HG02970 (cell line): ENCODE measurements around the gene NBEA.

Source experiments
- ATAC-seq: cut with Tn5 transposase; IDR thresholded peaks from one replicate; pipeline ENCODE4 v1.9.1; 2021; ENCODE audit warnings: mild to moderate bottlenecking, moderate library complexity, moderate number of reproducible peaks; ENCODE audit not compliant: unreplicated experiment, low FRiP score

NBEA gene

DNA sequence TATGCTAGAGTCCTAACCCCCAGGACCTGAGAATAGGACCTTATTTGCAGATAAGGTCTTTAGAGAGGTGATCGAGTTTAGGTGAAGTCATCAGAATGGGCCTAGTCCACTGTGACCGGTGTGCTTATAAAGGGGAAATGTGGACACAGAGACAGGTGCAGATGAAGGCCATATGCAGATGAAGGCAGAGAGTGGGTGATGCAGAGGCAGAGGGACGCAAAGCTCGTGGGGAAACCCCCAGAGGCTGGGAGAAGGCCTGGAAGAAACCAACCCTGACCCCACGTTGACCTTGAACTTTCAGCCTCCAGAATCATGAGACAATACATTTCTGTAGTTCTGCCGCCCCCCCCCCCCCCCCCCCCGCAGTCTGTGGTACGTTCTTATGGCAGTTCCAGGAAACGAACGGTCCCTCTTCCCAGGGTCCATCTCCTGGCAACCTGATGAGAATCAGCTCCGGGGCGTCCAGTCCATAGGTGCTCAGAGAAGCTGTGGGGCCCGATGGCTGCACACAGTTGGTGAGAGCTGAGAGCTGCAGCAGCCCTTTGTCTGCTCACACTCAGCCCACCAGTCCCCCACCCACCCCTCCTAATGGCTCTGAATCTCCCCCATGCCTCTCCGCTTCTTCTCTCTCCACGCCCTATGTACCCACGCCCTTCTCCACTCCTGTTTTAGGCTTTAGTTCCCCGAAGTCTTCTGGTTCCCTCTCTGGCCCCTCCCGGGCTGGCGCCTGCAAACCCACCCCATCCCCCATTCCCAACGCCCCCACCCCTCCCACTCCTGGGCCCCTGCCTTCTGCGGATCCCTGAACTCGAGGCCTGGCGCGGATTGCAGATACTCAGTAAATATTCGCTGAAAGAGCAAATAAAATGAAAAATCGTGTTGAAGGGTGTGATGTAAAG is 752.7 kb downstream of the NBEA start:
- ATAC-seq, result no peak

DNA sequence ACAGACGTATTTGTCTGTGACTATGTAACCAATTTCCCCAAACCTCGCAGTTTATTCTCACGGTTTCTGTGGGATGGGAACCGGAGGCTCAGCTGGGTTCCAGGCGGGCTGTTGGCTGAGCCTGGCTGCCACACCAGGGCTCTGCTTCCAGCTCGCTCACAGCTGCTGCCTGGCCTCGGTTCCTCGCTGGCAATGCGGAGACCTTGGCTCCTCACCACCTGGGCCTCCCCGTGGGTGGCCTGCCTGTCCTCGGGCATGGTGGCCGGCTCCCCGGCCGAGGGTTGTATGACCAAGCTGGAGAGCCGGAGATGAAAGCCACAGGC is 753.3 kb downstream of the NBEA start:
- ATAC-seq, result no peak

DNA sequence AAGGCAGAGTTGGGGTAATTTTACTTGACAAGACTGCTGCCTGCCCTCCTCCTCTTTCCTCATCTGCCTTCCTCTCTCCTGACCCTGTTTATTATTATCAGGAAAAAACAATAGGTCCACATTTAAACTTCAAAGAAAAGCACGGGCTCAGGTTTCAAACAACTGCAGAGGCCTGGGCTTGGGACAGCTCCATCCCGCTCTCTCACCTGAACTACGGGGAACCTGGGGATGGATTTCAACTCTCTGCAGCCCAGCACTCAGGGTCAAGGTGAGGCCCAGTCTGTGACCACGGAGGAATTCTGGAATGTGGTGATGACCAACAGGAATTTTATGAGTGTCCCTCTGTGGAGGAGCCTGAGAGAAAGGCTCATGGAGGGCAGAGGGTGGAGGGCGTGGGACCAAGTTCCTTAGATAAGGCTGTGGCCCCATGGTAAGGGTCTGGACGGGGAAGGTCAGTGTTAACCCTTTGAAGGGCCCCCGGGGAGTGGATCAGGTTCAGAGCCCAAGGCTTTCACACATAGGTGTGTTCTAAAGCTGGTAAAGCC is 755.2 kb downstream of the NBEA start:
- ATAC-seq, result no peak

DNA sequence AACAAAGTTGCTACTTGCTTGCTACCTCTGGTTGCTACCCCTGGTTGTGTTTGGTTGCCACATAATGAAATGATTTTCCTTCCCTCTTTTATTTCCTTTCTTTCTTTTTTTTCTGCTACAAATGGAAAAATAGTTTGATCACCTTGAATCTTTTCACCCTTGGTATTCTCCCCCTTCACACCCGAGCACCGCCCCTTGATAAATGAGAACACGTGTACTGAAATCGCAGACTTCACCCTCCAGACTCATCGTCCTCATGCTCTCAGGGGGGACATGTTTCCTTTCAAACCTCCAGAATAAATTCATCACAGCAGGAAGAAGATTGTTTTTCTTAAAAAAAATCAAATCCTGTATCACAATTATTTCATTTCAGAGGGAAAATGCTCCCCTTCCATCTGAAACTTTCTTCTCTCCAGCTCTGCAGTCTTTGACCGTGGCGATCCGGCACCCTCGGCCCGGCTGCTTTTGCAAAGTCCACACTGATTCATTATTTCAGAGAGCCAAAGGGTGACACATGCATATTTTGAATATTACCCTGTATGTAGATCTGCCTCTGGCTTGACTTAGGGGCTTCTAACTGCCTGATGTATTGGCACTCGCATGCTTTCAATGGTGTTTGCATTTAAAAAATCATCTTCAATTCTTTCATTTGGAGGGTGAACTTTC is 757.0 kb downstream of the NBEA start:
- ATAC-seq, result no peak

DNA sequence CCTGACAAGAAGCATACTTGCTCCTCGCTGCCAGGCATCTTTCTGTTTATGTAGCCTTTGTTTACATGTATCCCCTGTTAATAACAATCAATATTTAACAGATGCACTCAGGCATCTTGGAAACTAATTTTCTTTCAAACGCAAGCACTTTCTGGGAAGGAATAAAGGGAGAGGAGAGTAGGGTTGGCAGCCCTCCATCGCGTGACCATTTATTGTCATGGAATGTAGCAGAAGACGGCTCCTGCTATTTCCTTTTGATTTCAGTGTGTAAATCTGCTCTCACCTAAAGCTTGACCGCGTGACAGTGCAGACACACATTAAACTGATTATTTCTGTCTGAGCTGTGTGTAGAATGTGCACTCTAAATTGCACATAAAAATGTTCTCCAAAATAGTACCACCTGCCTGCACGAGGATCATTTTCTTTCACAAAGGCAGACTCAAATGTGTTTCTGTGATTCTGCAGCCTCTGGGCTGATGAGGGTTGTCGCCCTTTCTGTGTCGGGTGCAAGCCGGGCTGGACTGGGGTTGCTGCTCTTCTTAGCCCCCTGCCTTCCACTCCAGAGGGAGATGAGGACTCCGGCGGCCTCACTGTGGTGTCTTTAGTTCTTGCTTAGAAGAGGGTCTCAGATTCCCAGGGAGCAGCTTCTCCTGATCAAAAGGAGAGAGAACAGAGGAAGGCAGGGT is 757.9 kb downstream of the NBEA start:
- no peak for ATAC-seq

DNA sequence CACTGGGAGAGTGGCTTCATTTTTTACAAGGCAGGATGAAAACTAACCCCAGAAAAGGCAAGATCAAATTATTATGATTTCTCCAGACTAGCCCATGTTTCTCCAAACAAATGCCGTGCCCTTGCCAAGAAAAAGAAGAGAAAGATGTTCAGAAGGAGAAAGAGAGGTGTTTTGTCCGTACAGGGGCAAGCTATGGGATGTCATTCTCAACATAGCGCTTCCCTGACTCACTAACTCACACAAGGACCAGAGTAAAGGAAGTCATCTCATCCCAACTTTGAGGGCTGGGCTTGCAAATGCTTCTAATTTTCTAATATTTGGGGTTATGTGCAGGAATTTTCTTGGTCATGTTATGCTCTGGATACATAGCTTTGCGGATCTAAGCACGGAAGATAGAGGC is 758.6 kb downstream of the NBEA start:
- ATAC-seq, result no peak

DNA sequence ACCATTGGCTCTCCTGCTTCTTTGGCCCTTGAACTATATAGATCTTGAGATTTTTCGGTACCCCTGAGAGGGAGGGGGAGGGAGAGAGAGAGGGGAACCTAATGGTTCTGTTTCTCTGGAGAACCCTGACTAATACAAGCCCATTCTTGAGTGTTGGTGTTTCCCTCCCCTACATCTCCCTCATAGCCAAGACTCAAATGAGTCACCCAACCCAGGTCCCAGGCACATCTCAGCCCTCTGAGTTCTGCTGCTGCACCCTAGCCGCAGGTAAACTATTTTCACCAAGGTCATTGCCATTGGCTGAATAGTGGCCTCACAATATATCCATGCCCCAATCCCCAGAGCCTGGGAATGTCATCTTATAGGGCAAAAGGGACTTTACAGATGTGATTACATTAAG is 760.2 kb downstream of the NBEA start:
- no peak for ATAC-seq

DNA sequence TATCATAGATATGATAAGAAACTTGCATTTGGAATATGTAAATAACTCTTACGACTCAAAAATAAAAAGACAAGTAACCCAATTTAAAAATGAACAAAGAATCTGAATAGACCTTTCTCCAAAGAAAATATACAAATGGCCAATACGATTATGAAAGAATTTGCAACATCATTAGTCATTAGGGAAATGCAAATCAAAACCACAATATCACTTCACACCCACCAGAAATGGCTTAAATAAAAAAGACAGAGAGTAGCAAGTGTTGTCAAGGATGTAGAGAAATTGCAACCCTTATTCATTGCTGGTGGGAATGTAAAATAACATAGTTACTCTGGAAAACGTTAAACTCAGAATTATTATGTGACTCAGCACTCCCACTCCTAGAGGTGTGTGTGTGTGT is 761.0 kb downstream of the NBEA start:
- no peak for ATAC-seq

DNA sequence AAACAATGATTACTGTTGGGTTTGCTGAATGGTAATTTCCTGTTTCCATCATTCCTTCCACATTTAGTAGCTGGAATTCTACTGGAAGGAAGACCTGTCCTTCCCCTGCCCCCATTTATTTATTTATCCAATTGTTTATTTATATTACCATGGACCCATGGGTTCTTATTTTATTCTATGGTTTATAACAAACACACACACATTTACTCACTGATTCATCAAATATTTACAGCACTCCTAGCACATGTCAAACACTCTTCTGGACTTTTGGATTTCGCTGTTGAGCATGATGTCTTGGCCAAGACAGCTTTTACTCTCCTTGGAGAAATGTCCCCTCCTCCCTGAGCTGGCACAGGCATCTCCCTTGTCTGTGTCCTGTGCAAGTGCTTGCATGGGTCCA is 762.3 kb downstream of the NBEA start:
- no peak for ATAC-seq

DNA sequence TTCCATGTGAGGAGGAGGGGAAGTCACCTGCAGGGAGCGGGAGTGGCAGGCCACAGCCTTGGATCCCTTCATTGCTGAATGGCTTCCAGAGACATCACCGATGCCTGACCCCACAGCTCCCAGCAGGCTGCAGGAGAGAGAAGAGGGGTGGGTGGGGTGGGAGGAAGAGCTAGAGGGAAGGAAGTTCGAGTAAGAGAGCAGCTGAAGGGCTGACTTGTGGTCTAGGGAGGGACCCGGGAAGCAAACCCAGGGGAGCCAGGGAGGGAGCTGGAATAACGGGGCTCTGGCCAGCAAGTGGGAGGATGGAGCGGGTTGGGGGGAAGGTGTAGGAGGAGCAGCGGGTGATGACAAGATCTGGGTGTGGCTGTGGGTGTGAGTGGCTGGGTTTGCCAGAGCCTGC is 764.2 kb downstream of the NBEA start:
- ATAC-seq, result no peak

DNA sequence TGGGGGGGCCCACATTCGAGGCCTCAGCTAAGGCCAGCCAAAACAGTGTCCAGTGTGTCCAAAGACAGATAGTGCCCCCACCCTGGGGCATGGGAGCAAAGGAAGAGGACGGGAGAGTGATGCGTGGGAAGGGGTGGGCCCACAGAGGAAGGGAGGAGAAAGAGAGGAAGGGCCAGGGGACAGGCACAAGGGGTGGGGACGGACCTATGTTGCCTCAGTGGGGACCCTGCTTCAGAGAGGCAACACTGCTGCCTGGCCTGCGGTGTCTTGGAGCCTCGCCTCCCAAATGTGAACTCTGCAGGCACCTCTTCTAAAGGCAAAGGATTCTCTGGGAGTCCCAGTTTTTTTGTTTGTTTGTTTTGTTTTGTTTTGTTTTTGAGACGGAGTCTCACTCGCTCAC is 764.7 kb downstream of the NBEA start:
- no peak for ATAC-seq

DNA sequence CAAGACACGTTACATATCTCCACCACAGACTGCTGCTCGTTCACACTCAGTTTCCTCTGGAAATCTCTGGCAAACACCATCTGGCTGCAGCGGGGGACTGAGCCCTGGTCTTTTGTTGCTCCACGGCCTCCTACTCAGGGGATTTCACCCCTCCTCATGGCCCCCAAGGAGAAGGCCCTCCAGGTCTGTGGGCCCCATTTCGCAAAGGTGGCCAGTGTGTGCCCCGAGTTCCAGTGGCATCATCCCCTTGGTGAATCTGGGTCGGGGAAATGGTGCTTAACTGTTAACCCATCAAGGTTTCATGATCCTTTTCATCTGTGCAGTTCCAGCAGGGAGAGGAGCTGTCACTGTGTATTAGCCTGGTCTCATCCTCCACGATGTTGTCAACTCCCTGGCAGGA is 769.8 kb downstream of the NBEA start:
- no peak for ATAC-seq

DNA sequence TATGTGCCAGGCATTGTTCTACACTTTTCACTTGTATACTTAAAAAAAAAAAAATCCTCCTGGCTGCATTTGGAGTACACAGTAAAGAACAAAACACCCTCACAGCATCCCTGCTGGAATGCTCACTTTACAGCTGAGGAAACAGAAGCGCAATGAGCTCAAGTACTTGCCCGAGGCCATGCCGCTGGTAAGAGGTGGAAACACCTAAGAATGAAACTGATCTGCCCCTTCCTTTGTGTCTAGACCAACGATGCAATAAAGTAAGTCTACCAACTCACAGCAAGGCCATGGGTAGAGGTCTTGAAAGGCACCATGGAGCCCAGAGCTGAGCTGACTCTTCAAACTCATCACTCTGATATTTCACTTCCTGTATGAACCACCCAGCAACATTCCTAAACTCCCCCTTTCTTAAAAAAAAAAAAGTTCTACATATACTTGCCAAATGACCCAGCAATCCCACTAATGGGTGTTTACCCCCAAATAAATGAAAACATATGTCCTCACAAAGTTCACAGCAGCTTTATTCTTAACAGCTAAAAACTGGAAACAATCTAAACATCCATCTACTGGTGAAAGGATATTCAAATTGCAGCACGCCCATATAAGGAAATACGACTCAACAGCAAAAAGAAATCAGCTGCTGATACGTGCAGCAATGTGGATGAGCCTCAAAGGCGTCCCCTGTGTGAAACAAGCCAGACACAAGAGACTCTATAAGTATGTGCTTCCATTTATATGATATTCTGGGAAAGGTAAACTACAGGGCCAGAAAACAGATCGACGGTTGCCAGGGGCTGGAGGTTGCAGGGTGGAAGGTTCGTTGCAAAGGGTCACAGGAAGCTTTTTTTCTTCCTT is 771.1 kb downstream of the NBEA start:
- no peak for ATAC-seq

DNA sequence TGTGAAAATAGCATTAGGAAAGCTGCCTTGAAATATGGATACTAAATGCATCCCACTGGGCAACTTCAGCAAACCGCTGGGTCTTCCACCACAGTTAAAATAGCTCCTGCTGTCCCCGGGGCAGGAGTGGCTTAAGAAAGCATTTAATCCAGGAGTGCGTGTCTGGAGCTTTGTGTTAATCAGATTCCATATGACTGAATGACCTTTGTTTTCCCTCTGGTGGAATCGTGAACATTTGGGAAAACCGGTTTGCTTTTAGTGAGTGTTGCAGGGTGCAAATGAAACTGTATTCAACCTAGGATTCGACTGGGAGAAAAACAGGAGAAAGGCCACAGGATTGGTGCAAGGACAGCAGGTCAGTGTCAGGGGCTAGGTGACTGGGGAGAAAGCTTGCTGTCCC is 772.1 kb downstream of the NBEA start:
- no peak for ATAC-seq

DNA sequence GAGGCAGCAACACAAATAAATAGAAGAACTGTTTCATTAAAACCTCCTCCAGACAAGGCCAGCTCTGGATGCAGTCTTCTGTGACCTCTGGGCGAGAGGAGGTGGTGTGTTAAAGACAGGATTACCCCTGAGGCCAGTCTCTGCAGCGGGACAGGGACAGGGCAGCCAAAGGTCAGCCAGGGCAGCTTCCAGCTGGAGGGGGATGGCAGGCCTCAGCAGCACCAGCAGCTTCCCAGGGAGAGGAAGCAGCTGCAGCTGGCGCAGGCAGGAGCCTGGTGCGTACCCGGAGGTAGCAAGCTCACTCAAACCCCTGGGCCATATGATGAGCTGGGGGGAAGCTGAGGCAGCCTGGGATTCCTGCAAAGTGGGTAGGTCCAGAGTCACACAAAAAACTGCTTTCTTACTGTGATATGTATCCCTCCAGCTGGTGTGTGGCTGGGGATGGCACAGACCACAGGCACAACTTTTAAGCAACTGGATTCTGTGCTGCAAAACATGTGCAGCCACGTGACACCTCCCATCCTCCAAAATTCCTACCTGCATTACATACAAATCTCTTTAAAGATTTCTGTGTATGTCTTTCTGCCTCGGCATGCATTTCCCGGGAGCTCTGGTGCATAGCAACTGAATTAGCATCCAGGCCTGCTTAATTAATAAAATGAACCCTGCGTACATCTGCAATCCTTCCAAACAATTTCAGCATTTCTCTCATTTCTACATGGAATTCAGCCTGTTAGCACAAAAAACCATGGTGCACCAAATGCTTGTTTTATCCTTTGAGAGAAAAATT is 772.7 kb downstream of the NBEA start:
- ATAC-seq, result no peak

DNA sequence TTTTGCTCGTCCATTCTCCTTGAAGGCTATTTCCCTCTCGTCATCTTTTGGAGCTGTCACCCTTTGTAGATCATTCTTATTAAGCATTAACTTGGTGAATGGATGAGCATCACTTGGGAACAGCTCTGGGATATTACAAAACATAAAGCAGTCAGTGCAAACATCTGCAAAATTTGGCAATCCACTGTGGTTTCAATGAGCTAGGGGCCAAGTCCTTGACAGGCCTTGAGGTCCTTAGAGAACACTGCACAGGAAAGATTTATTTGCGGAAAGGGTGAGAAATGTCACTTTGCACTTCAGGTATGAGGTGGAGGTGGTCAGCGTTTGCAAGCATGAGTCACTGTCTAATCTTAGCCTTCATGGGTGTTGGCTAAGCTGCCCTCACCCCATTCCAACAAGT is 774.1 kb downstream of the NBEA start:
- ATAC-seq, result no peak

DNA sequence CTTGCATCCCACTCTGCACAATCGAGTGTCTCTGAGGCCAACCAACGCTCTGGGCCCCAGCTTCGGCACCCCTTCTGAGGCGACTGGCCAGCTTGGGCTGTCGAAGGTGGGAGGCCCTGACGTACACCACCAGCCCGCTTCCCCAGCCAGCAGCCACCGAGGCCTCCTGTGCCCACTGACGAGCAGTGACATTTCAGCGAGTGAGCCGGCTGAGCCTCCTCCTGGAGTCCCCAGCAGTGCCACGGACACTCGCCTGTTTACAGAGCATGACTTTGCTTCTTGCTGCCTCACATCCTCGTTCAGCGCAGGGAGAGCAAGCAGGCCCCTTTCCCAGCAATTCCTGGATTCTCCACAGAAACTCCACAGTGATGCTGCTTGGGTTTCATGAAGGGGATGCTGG is 774.7 kb downstream of the NBEA start:
- ATAC-seq, result no peak

DNA sequence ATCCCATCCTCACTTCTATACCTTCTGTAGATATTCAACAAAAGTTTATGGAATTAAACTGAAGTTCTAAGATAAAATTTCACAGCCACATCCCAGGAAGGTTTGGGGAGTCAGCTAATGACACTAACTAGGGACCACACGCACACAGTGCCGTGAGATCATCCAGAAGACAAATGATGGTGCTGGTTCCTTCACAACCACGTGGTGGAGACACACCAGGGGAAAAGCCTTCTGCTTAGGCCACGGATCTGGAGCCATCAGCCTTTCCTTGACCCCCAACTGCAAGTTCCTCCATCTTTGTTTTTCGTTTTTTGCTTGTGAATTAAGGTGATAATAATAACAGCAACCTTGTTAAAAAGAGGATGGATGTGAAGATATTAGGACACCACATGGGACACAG is 776.0 kb downstream of the NBEA start:
- no peak for ATAC-seq

DNA sequence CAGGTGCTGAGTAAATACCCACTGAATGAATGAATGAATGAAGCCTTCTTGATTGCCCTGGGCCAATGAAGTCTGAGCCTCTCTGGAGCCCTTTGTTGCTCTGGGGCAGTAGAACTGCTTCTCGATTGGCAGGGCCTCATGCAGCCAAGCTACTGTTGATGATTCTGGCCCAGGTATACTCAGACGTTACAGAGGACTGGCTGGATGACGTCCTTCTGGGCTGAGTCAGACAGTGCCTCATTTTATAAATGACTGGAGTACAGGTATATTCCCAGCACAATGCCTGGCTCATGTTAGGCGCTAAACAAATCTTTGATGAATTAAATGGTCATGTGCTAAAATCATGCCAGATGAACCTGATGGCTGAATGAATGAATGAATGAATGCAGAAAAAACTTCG is 778.2 kb downstream of the NBEA start:
- ATAC-seq, result no peak
